ENCODE results near the gene FARP2. TPM values are rescaled to one million over a fixed set of nuclear protein-coding genes. Genes with fewer than 3 reads are reported as not detected.
"Not testable (repeated sequence)": the region's sequence is repeated elsewhere in the genome, so short reads cannot be mapped to it uniquely, and the experiment has no call there.

Gene FARP2, protein sequence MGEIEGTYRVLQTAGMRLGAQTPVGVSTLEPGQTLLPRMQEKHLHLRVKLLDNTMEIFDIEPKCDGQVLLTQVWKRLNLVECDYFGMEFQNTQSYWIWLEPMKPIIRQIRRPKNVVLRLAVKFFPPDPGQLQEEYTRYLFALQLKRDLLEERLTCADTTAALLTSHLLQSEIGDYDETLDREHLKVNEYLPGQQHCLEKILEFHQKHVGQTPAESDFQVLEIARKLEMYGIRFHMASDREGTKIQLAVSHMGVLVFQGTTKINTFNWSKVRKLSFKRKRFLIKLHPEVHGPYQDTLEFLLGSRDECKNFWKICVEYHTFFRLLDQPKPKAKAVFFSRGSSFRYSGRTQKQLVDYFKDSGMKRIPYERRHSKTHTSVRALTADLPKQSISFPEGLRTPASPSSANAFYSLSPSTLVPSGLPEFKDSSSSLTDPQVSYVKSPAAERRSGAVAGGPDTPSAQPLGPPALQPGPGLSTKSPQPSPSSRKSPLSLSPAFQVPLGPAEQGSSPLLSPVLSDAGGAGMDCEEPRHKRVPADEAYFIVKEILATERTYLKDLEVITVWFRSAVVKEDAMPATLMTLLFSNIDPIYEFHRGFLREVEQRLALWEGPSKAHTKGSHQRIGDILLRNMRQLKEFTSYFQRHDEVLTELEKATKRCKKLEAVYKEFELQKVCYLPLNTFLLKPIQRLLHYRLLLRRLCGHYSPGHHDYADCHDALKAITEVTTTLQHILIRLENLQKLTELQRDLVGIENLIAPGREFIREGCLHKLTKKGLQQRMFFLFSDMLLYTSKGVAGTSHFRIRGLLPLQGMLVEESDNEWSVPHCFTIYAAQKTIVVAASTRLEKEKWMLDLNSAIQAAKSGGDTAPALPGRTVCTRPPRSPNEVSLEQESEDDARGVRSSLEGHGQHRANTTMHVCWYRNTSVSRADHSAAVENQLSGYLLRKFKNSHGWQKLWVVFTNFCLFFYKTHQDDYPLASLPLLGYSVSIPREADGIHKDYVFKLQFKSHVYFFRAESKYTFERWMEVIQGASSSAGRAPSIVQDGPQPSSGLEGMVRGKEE
- 14.0 TPM for total RNA-seq
- long read RNA-seq, full-length matches to known transcripts, result 7 of 16 reads
- long read RNA-seq, partial matches to known transcripts, result 5 of 16 reads
- long read RNA-seq, other reads (novel, unspliced or antisense), result 4 of 16 reads

DNA sequence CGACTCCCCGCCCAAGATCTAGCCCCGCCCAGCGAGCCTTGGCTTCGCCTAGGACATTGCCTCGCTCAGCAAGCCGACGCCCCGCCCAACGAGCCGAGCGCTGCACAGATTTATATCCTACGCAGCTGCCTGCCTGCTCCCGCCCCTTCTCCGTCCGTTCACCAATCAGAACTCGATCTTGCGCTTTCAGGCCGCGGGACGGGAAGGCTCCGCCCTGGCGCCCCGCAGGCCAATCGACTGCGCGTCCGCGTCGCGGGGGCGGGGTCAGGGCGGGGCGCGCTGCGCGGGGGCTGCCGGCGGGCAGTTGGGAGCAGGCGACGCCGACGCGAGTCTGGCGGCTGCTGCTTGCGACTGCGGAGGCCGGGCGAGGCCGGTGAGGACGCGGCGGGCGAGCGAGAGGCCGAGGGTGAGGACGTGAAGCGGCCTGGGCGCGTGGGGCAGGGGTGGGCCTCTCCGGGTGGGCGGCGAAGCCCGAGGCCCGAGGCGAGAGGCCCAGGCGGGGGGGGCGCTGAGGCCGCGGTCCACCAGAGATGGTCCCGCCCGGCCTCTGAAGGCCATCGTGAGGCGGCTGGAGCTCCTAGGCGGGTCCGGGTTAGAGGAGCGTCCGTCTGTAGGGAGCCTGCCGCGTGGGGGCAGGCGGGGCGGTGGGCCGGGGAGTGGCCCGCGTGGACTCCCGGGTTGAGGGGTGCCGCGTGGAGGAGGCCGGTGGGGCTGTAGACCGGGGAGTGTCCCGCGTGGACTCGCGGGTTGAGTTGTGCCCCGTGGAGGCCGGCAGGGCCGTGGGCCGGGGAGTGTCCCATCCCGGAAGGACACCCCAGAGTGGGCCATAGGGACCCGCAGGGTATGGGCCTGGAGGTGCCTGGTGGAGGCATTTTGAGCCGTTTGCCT, at the start of gene FARP2:
Gene FARP2 (plus strand): TSS at position 303 of the 888 bp plus-strand sequence. CDS start 16,823 bp downstream, outside the sequence.
- ATAC-seq (ENCODE audit: poor library complexity) (peak; percentile 95), DNase-seq (peak; percentile 100)
- intact Hi-C loops (cut with DNase I), result no loop called here

DNA sequence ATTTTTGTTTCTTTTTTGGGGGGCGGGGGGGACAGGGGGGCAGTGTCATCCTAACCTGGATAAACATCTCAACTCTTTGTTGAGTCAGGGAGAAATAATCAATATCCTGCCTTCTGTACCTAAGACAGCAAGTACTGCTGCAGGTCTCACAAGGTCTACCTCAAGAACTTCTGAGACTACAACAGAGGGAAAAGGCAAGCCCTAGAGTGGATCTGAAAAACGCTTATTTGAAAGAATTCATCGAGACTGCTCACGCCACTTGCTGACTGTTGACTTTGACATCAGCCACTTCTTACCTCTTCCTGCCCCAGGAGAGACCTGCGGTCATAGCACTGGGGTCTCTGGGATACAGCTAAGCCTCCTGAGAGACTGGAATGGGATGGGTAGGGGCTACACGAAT, 49.0 kb upstream of the FARP2 start:
- DNase-seq (no peak), ATAC-seq (ENCODE audit: poor library complexity) (no peak)
- intact Hi-C loops (cut with DNase I), result no loop called here

DNA sequence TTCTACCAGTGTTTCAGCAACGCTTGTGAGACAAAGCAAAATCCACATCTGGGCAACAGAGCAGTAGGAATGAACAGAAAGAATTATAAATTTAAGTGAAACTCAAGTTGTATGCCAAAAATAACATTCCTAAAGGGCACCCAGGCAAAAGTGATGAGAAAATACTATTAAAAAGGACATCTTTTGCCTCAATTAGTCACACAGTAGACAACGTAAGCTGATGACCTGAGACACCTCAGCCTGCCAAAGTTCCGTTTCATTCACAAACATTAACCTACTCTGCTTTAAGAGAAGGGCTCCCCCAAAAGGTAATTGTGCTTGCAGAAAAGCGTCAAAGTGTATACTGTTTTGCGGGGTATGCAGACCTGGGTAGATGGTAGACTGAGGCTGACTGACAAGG, 47.8 kb upstream of the FARP2 start:
- intact Hi-C loops (cut with DNase I), result no loop called here
- no peak for DNase-seq
- ATAC-seq (ENCODE audit: poor library complexity), result no peak

DNA sequence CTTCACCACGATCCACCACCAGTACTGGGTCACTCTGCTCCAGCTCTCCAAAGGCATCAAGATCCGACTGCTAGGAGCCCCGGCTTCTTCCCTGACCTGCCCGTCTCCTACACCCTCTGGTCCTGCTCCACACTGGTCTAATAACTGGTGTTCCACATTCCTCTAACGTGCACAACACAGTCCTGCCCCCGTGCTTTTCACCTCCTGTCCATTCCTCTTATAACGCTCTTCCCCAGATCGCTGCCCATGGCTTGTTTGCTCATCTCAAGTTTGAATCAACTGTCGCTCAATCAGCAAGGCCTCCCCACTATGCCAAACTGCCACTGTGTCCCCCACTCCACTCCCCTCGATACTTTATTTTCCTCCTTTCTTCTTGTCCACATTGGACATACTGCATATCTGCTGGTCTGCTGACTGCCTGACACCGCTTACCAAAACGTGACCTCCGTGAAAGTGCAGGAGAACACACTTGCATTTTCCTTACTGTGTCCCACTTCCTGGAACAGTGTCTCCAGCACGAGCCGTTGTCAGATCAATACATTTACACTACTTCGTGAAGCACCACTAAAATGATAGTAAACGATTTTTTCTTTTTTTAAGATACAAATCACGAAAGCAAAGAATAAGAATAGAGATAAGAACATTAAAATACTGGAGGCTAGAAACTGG, 47.1 kb upstream of the FARP2 start:
- intact Hi-C loops (cut with DNase I), result no loop called here
- DNase-seq (no peak), ATAC-seq (ENCODE audit: poor library complexity) (no peak)

DNA sequence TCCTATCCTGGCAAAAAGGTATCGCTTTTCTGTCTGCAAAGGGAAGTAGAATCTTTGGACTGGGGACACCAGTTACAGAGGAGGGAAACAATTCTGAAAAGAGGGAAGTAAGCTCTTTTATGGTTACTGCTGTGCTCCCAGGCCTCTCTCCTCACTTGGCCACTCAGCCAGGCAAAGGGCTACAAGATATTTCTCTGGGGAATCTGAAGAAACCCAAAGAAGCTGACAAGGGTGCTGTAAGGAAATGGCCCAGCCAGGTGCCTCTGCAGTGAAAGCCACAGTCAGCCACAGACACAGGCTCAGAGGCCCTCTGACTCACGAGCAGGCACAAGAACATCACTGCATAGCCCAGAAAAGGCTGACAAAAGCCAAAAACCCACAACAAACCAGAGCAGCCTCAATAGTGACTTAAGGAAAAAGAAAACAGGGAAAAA, 46.4 kb upstream of the FARP2 start:
- ATAC-seq (ENCODE audit: poor library complexity) (no peak), DNase-seq (no peak)
- intact Hi-C loops (cut with DNase I), result no loop called here

DNA sequence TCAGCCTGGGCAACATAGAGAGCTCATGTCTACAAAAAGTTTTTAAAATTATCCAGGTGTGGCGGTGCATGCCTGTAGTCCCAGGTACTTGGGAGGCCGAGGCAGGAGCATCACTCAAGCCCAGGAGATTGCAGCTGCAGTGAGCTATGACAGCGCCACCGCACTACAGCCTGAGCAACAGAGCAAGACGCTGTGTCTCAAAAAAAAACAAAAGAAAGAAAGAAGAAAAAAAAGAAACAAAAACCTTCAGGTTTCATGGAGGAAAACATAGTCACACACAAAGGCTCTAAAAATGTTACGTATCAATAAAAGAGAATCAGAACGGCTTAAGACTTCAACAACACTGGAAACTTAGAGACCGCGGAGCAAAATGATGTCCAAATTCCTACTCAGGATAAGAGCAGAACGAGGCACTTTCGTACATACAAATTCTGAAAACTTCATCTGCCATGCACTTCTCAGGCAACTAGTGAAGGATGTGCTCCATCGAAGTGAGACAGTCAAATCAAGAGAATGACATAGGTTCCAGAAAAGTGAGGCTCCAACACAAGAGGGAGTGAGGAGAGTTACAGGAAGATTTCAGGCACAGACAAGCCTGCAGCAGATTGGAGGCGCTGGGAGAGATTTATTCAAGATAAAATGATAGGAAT, 45.0 kb upstream of the FARP2 start:
- intact Hi-C loops (cut with DNase I), result no loop called here
- ATAC-seq (ENCODE audit: poor library complexity), result no peak
- DNase-seq, result no peak

DNA sequence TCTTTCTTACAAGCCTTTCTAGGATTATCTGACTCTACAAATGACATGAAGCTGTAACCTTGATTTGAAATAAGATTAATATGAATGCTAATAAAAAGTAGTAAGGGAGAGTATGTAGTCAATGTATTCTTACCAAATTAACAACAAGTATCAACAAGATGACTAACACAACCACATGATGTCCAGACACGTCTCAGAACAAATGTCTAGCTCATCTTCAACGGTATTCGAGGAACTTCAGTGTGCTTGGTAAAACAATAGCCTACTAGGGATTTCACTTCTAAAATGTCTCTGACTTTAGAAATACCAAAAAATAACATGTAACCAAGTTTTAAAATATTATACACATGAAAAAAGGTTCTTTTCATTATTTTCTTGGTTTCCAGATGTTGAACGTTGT, 44.0 kb upstream of the FARP2 start:
- ATAC-seq (ENCODE audit: poor library complexity) (no peak), DNase-seq (no peak)
- intact Hi-C loops (cut with DNase I), result no loop called here

DNA sequence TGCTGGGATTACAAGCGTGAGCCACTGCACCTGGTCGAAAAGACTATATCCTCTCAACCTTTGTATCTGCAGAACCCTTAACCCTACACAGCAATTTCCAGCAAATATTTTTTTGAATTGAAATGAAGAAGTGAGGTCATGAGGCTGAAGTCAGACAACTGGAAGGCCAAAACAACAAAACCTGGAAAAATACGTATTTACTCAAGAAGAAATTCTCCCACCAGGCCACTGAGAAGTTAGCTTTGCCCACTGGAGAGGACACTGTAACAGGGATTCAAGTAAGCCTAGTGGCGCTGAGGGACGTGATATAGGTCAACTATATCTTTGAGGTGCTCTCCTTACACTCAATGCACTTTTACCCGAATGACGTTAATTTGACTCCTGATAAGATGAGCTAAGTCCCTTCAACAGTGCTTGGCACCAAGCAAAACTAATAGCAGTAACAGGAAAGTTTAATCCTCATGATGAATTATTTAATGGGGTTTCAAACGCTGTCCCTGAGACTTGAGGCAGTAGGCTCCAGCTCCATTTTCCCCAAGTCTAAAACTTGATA, 42.5 kb upstream of the FARP2 start:
- DNase-seq (no peak), ATAC-seq (ENCODE audit: poor library complexity) (no peak)
- intact Hi-C loops (cut with DNase I), result no loop called here

DNA sequence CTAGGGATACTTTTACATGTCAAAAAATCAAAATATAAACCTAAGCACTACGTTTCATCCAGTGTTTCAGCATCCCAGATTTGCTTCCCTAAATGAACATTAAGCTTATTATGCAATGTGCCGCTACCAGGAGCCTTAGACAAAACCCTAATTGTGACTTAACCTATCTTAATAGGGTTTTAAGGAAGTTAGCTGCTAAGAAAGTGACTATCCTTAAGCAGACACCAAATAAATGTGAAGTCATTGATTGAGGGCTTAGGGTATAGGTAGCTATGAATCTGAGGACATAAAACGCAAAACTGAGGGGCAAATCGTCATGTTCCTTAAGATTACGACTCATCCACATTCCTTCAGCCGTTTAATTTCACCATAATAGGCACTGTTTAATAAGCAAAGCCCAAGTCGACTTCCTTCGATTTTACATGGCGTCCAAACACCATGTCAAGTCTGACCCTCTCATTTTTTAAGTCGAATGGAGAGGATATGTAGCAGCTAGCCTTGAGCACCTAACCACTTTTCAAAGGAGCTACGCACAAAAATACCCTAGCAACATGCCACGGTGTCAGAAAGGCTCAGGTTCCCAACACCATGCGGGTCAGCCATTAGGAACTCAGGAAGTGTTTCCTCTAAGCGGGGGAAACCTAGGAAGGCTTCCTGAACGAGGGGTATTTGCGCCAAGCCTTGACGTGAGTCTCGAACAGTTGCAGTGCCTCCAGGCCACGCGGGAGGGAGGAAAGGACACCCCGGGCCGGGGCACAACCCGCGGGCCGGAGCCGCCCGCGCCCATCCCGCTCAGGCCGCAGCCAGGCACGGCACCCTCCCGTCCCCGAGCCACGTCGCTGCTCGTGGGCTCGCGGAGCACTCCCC, 41.6 kb upstream of the FARP2 start:
- intact Hi-C loops (cut with DNase I), result loop anchor here (5.0 kb wide), 1 partner anchor 38 kb away; no protein-coding TSS in a partner anchor
- DNase-seq, result no peak
- no peak for ATAC-seq (ENCODE audit: poor library complexity)

DNA sequence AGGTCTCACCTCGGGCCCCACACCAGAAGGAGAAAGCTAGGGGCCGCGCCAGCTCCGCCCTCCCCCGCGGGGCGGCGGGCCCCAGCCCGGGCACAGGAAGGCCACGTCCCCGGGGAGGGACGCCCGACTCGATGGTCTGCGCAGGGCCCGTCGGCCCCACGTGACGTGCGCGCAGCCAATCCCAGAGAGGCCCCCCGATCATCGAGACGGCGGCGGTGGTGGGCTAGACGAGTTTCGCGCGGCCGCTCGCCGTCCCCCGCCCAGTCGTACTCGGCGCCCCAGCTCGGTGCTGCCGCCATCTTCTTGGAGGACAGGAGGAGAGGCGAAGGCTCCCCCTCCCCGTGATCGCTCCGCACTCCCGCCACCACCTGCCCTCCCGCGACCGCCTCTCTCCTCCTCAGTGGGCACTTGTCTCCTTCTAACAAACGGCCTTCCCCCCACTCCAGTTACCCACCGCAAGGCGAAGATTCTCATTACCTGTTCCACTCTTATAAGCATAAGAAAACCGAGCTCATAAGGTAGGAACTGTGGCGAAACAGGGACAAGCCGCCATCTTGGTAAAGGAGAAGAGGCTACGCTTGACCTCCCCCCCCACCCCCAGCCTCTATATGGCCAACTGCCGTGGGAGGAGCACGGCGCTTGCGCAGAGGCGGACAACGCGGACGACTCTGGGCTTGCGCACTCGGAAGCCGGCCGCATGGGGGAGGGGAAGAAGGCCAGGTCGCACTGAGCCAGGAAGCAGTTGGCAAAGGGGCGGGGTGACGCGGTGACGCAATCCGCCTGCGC, 40.8 kb upstream of the FARP2 start, which contains the start of gene HDLBP:
Gene HDLBP (minus strand): TSS at position 580 of the 786 bp plus-strand sequence. CDS start 48,803 bp downstream, outside the sequence.
- ATAC-seq (ENCODE audit: poor library complexity) (peak; percentile 93), DNase-seq (peak; percentile 100)
- intact Hi-C loops (cut with DNase I), result loop anchor here (5.0 kb wide), 1 partner anchor 37 kb away; no protein-coding TSS in a partner anchor

DNA sequence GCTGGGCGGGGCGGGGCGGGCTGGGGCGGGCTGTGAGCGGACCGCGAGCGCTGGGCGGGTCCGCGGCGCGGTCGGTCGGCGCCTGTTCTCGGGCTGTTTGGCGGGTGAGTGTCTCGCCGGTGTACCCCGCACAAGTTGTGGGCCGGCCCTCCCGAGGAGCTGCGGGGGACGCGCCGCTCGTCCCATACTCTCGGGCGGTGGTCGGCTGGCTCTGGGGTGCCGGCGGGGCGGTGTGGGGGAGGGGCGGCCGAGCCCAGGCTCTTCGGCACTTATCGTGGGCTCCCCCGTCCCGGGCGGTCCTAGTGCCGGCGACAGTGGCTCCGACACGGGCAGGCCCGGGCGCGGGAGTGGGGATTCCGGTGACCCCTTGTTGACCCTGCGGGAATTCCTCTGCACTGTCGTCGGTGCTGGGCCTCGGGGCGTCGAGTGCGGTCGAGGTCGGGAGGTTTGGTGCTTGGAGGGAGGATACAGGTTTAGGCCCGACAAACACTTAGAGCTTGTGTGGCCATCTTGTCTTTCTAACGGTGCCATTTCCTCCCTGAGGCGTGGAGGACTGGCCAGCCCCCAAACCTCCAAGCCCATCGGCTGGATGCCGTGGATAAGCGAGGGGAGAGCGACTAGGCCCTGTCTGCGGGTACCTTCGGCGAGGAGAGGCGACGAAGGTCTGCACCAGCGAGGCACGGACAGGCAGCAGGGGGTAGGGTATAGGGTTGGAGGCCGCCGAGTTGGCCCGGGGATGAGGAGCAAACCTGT, 40.0 kb upstream of the FARP2 start, which contains the start of gene SEPTIN2:
Gene SEPTIN2 (plus strand): TSS at position 47 of the 753 bp plus-strand sequence. CDS start 8,308 bp downstream, outside the sequence.
- DNase-seq, result no peak
- ATAC-seq (ENCODE audit: poor library complexity), result peak; percentile 55
- intact Hi-C loops (cut with DNase I), result loop anchor here (5.0 kb wide), 1 partner anchor 36 kb away; no protein-coding TSS in a partner anchor

DNA sequence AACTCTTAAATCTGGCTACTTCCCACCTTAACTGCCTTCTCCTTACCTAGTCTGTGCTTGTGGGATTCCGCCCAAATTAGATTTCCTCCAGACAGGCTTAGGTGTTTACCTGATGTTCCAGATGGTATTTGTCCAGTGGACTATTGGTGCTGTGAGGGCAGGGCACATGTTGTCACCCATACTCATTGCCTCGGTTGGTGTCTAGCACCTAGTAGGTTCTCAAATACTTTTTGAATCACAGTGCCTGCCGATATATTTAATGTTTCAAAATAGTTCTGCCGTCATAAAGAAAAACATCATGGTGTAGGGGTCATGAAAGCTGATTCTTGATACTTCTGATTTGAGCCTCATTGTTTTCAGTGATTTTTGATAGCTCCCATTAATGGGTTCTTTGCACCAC, 39.3 kb upstream of the FARP2 start:
- intact Hi-C loops (cut with DNase I), result loop anchor here (5.0 kb wide), 1 partner anchor 35 kb away; no protein-coding TSS in a partner anchor
- ATAC-seq (ENCODE audit: poor library complexity), result no peak
- no peak for DNase-seq

DNA sequence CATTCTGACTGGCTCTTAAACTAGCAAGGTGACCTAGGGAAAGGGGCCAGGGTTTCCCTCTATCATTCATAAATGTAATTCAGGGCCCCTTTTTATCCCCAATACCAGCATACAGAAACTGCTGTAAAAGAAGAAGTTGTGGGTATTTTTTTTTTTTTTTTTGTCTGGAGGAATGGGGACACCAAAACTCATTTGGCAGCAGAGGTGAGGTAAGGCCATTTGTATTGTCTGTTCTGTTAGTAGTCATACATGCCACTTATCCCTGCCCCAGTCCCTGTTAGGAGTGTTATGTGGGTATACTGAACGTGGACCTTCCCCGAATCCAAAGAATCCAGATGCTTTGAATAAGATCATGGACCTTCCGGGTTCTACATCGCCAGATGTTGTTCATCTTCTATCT, 38.7 kb upstream of the FARP2 start:
- DNase-seq (no peak), ATAC-seq (ENCODE audit: poor library complexity) (no peak)
- intact Hi-C loops (cut with DNase I), result loop anchor here (5.0 kb wide), 1 partner anchor 35 kb away; no protein-coding TSS in a partner anchor

DNA sequence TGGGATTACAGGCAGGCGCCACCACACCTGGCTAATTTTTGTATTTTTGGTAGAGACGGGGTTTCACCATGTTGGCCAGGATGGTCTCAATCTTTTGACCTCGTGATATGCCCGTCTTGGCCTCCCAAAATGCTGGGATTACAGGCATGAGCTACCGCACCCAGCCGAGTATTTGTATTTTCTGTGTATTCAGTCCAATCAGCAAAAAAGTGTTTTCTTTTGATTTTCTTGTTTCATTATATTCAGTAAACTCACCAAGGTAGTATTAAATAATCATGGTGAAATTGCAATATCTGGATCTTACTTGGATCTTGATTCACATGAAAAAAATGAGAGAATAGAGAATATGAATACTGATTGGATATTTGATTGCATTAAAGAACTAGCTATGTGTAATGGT, 37.3 kb upstream of the FARP2 start:
- intact Hi-C loops (cut with DNase I), result loop anchor here (5.0 kb wide), 1 partner anchor 33 kb away; no protein-coding TSS in a partner anchor
- not testable (repeated sequence) for ATAC-seq (ENCODE audit: poor library complexity); DNase-seq
